GM20431 (cell line): ENCODE measurements around the gene PAK1.

Experiments
- in situ Hi-C: fragments of 300-500 bp; cut with MseI, MboI; formaldehyde crosslinking; loops from one replicate; pipeline ENCODE4 v1.15.0; 2020; ENCODE audit warnings: low sequenced_read_pairs; ENCODE audit not compliant: unreplicated experiment

The PAK1 gene

DNA sequence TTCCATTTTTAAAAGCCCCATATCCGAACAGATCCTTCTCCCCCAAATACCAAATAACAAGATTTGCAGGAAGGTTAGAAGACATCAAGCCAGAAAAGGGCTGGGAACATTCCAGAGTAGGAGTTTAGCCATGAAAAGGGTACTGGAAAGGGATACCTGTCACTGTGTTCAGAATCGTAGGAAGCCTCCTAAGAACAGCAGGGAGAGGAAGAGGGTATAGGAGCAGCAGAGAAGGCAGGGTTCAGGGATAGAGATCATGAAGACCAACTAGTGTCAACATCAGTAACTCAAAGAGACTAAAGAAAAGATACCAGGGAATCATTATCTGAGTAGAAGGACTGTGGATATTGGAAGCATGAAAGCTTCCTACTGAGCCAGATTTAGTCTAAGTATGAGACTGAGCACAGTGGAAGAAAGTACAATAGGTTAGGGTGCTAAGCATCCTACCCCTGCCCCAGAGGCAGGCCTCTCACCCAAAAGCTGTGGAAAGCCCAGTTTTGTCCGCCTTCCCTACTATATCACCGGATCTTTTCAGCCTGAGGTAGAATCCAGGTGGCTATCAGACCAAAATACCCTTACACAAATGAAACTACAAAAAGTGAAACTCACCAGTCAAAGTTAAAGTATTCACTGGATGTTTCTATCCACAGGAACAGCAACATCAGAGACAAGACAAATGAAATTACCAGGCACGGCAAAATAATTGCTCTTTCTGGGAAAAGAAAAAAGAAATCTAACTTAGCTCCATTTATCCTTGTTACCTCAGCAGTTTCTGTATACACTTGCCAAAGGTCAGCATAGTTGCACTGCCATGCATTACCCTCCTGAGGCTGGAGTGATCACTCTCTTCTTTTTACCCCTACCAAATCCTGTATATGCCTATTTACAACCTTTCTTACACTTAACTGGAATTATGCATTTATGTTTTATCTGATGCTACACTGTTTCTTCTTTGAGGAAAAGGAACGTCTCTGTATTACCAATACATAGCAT, 189.1 kb downstream of the PAK1 start:
- in situ Hi-C loops = no loop called here

DNA sequence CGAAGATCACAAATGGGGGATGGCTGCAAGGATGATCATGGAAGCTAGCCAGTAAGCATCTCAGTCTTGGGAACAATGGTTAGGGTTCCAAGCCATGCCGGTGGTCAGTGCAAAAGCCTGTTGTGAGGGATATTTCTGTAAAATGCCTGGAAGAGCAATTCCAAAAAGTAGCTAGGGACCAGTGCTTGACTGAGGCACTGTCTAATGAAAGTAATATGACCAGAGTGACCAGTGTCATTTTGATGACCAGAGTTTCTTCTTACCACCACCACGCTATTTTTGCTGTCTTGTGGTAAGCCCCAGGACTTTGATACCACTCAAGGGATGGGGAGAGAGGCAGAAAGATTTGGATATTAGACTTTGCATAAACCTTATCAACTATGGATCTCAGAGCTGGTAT, 190.8 kb downstream of the PAK1 start:
- in situ Hi-C loops = no loop called here

GRCh38 chr11:77278595-77279506, 195.0 kb downstream of the PAK1 start:
- in situ Hi-C loops = no loop called here

- in situ Hi-C loops = no loop called here
Observed at GRCh38 chr11:77276271-77276670, 197.6 kb downstream of the PAK1 start.
